ENCODE data around the gene RAD51B.

Gene RAD51B

DNA sequence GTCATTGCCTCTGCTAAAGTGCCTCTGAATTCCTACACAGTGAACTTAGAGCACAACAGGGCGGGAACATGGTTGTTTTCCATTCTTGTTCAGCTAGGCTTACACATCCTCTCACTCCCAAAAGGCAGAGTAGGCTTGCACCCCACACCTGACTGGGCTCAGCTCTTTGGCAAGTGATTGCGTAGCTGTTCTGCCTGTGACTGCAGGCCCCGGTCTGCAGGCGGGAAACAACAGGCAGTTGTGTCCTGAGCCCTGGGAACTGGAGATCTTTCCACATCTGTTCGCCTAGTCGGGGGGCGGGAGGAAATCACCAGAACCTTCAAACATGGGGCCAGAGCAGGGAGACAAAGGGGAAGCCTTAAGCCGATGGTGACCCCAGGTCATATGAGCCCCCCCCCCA, 698.6 kb downstream of the RAD51B start:
- no peak for DNase-seq (ENCODE audit: low read depth in 1 of 2, low spot score in 1 of 2)
- no peak overlapping the region for H3K27ac ChIP-seq (replicated peaks)
- H3K27me3 ChIP-seq (ENCODE audit: insufficient read depth, poor library complexity, severe bottlenecking): no peaks in the 10 kb centered on the region
- TF ChIP-seq, protein P1, sequence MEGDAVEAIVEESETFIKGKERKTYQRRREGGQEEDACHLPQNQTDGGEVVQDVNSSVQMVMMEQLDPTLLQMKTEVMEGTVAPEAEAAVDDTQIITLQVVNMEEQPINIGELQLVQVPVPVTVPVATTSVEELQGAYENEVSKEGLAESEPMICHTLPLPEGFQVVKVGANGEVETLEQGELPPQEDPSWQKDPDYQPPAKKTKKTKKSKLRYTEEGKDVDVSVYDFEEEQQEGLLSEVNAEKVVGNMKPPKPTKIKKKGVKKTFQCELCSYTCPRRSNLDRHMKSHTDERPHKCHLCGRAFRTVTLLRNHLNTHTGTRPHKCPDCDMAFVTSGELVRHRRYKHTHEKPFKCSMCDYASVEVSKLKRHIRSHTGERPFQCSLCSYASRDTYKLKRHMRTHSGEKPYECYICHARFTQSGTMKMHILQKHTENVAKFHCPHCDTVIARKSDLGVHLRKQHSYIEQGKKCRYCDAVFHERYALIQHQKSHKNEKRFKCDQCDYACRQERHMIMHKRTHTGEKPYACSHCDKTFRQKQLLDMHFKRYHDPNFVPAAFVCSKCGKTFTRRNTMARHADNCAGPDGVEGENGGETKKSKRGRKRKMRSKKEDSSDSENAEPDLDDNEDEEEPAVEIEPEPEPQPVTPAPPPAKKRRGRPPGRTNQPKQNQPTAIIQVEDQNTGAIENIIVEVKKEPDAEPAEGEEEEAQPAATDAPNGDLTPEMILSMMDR (IDR thresholded peaks at IDR 0.05; ENCODE audit: insufficient read depth, low read length): no peak
- TF ChIP-seq POLR2AphosphoS5 (IDR thresholded peaks at IDR 0.05; ENCODE audit: low read depth): no peak
- TF ChIP-seq SPI1 (IDR thresholded peaks at IDR 0.05; ENCODE audit: borderline replicate concordance, low read depth): no peak
- TF ChIP-seq, protein P2, sequence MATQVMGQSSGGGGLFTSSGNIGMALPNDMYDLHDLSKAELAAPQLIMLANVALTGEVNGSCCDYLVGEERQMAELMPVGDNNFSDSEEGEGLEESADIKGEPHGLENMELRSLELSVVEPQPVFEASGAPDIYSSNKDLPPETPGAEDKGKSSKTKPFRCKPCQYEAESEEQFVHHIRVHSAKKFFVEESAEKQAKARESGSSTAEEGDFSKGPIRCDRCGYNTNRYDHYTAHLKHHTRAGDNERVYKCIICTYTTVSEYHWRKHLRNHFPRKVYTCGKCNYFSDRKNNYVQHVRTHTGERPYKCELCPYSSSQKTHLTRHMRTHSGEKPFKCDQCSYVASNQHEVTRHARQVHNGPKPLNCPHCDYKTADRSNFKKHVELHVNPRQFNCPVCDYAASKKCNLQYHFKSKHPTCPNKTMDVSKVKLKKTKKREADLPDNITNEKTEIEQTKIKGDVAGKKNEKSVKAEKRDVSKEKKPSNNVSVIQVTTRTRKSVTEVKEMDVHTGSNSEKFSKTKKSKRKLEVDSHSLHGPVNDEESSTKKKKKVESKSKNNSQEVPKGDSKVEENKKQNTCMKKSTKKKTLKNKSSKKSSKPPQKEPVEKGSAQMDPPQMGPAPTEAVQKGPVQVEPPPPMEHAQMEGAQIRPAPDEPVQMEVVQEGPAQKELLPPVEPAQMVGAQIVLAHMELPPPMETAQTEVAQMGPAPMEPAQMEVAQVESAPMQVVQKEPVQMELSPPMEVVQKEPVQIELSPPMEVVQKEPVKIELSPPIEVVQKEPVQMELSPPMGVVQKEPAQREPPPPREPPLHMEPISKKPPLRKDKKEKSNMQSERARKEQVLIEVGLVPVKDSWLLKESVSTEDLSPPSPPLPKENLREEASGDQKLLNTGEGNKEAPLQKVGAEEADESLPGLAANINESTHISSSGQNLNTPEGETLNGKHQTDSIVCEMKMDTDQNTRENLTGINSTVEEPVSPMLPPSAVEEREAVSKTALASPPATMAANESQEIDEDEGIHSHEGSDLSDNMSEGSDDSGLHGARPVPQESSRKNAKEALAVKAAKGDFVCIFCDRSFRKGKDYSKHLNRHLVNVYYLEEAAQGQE (IDR thresholded peaks at IDR 0.05; ENCODE audit: insufficient replicate concordance, low read depth): no peak
- TF ChIP-seq GABPA (IDR thresholded peaks at IDR 0.05; ENCODE audit: low read depth): no peak
- H3K4me3 ChIP-seq (replicated peaks; ENCODE audit: insufficient read depth, low read length): no peak overlapping the region

GRCh38 chr14:68518761-68519670, 699.4 kb downstream of the RAD51B start:
- no peak overlapping the region for H3K4me3 ChIP-seq (replicated peaks; ENCODE audit: insufficient read depth, low read length)
- DNase-seq (ENCODE audit: low read depth in 1 of 2, low spot score in 1 of 2): no peak
- no peaks in the 10 kb centered on the region for H3K27me3 ChIP-seq (ENCODE audit: insufficient read depth, poor library complexity, severe bottlenecking)
- H3K27ac ChIP-seq (replicated peaks): no peak overlapping the region
- no peak for TF ChIP-seq GABPA (IDR thresholded peaks at IDR 0.05; ENCODE audit: low read depth)
- TF ChIP-seq, protein P1 (IDR thresholded peaks at IDR 0.05; ENCODE audit: insufficient read depth, low read length): no peak
- TF ChIP-seq POLR2AphosphoS5 (IDR thresholded peaks at IDR 0.05; ENCODE audit: low read depth): no peak
- TF ChIP-seq SPI1 (IDR thresholded peaks at IDR 0.05; ENCODE audit: borderline replicate concordance, low read depth): no peak
- TF ChIP-seq, protein P2 (IDR thresholded peaks at IDR 0.05; ENCODE audit: insufficient replicate concordance, low read depth): no peak

DNA sequence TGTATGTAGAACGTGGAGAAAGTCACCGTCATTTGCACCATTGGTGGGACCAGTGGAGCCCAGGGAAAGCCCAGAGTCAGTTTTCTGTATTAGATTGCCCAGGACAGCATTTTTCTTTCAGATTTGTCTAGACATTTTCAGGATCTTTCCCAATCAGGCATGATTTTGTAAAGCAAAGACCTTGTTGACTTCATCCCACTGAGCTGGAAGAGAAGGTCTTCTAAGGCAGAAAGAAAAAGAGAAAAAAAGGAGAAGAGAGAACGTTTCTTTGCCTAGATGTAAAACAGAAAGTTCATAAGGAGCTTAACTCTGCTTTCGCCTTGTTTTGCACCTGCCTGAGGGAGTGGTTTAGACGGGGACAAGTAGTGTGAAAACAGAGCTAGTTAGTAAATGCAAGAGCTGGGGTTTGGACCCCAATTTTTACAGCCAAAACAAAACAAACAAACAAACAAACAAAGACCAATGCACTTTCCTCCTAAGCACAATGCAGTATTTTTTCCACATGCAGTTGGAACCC, 700.1 kb downstream of the RAD51B start:
- no peak for DNase-seq (ENCODE audit: low read depth in 1 of 2, low spot score in 1 of 2)
- Histone ChIP-seq H3K27ac (replicated peaks) (no peak overlapping the region), H3K27me3 (ENCODE audit: insufficient read depth, poor library complexity, severe bottlenecking) (no peaks in the 10 kb centered on the region), H3K4me3 (replicated peaks; ENCODE audit: insufficient read depth, low read length) (no peak overlapping the region)
- TF ChIP-seq POLR2AphosphoS5 (IDR thresholded peaks at IDR 0.05; ENCODE audit: low read depth) (no peak), SPI1 (IDR thresholded peaks at IDR 0.05; ENCODE audit: borderline replicate concordance, low read depth) (no peak), GABPA (IDR thresholded peaks at IDR 0.05; ENCODE audit: low read depth) (no peak)
- TF ChIP-seq, protein P1 (IDR thresholded peaks at IDR 0.05; ENCODE audit: insufficient read depth, low read length): no peak
- TF ChIP-seq, protein P2 (IDR thresholded peaks at IDR 0.05; ENCODE audit: insufficient replicate concordance, low read depth): no peak

Data from HL-60 (cell line).